Skeletal muscle satellite cell (primary cell): ENCODE results near the gene MATN1.

Source experiments
- H3K27me3 ChIP-seq: 2 replicates; pipeline ENCODE4 v1.7.0; 2013; ENCODE audit warnings: low read length; ENCODE audit not compliant: control insufficient read depth, insufficient read depth
- H3K36me3 ChIP-seq: 2 replicates; pipeline ENCODE4 v1.7.0; 2013; ENCODE audit warnings: mild to moderate bottlenecking, control low read depth, low read length; ENCODE audit not compliant: insufficient read depth
- H3K4me1 ChIP-seq: 2 replicates; pipeline ENCODE4 v1.7.0; 2013; ENCODE audit warnings: low read length; ENCODE audit not compliant: control insufficient read depth, insufficient read depth
- H3K4me2 ChIP-seq: 2 replicates; pipeline ENCODE4 v1.7.0; 2013; ENCODE audit warnings: mild to moderate bottlenecking, low read length
- H3K4me3 ChIP-seq: 2 replicates; pipeline ENCODE4 v1.7.0; 2013; ENCODE audit warnings: low read length
- H3K9ac ChIP-seq: 2 replicates; pipeline ENCODE4 v1.7.0; 2013; ENCODE audit warnings: mild to moderate bottlenecking, low read depth, low read length, moderate library complexity
- H3K9me3 ChIP-seq: replicated peaks from 2 replicates; pipeline ENCODE4 v1.7.0; 2013; ENCODE audit warnings: mild to moderate bottlenecking, control low read depth, low read length

MATN1 gene

GRCh38 chr1:30748098-30748698 lies 24.8 kb upstream of the MATN1 start:
- no peak overlapping the region for H3K4me3 ChIP-seq
- H3K9me3 ChIP-seq = no peaks in the 10 kb centered on the region
- H3K9ac ChIP-seq = no peak overlapping the region
- H3K27me3 ChIP-seq = no peaks in the 10 kb centered on the region
- H3K36me3 ChIP-seq = no peaks in the 10 kb centered on the region
- no peak overlapping the region for H3K4me2 ChIP-seq
- no peaks in the 10 kb centered on the region for H3K4me1 ChIP-seq

- no peak overlapping the region for H3K4me2 ChIP-seq
- no peak overlapping the region for H3K4me3 ChIP-seq
- H3K9me3 ChIP-seq = no peaks in the 10 kb centered on the region
- H3K9ac ChIP-seq = no peak overlapping the region
- H3K27me3 ChIP-seq = no peaks in the 10 kb centered on the region
- no peaks in the 10 kb centered on the region for H3K4me1 ChIP-seq
- H3K36me3 ChIP-seq = no peaks in the 10 kb centered on the region
Measured at GRCh38 chr1:30747033-30748008, 23.9 kb upstream of the MATN1 start.

- H3K4me1 ChIP-seq = no peaks in the 10 kb centered on the region
- H3K9ac ChIP-seq = no peak overlapping the region
- H3K36me3 ChIP-seq = no peaks in the 10 kb centered on the region
- no peaks in the 10 kb centered on the region for H3K27me3 ChIP-seq
- no peaks in the 10 kb centered on the region for H3K9me3 ChIP-seq
- H3K4me3 ChIP-seq = no peak overlapping the region
- H3K4me2 ChIP-seq = no peak overlapping the region
Measured at GRCh38 chr1:30746212-30747032, 23.0 kb upstream of the MATN1 start.

GRCh38 chr1:30745834-30746208 lies 22.4 kb upstream of the MATN1 start:
- Histone ChIP-seq H3K4me2 (no peak overlapping the region), H3K9ac (no peak overlapping the region), H3K27me3 (no peaks in the 10 kb centered on the region), H3K4me1 (no peaks in the 10 kb centered on the region), H3K36me3 (no peaks in the 10 kb centered on the region), H3K4me3 (no peak overlapping the region), H3K9me3 (no peaks in the 10 kb centered on the region)

- Histone ChIP-seq H3K9ac (no peak overlapping the region), H3K9me3 (no peaks in the 10 kb centered on the region), H3K36me3 (no peaks in the 10 kb centered on the region), H3K4me2 (no peak overlapping the region), H3K27me3 (no peaks in the 10 kb centered on the region), H3K4me1 (no peaks in the 10 kb centered on the region), H3K4me3 (no peak overlapping the region)
Measured at GRCh38 chr1:30745156-30745833, 21.9 kb upstream of the MATN1 start.

GRCh38 chr1:30744060-30744756 lies 20.8 kb upstream of the MATN1 start:
- Histone ChIP-seq H3K4me1 (no peaks in the 10 kb centered on the region), H3K9me3 (no peaks in the 10 kb centered on the region), H3K4me3 (no peak overlapping the region), H3K36me3 (no peaks in the 10 kb centered on the region), H3K4me2 (no peak overlapping the region), H3K9ac (no peak overlapping the region), H3K27me3 (no peaks in the 10 kb centered on the region)

- Histone ChIP-seq H3K4me2 (no peak overlapping the region), H3K4me1 (no peaks in the 10 kb centered on the region), H3K9ac (no peak overlapping the region), H3K4me3 (no peak overlapping the region), H3K27me3 (no peaks in the 10 kb centered on the region), H3K9me3 (no peaks in the 10 kb centered on the region), H3K36me3 (no peaks in the 10 kb centered on the region)
Measured at GRCh38 chr1:30743584-30744059, 20.2 kb upstream of the MATN1 start.

- Histone ChIP-seq H3K4me3 (no peak overlapping the region), H3K9ac (no peak overlapping the region), H3K9me3 (no peaks in the 10 kb centered on the region), H3K4me1 (no peaks in the 10 kb centered on the region), H3K4me2 (no peak overlapping the region), H3K27me3 (no peaks in the 10 kb centered on the region), H3K36me3 (no peaks in the 10 kb centered on the region)
Measured at GRCh38 chr1:30742963-30743559, 19.7 kb upstream of the MATN1 start.

- H3K36me3 ChIP-seq = no peaks in the 10 kb centered on the region
- H3K4me2 ChIP-seq = no peak overlapping the region
- H3K27me3 ChIP-seq = peaks cover 3% of the 10 kb centered on the region
- no peaks in the 10 kb centered on the region for H3K4me1 ChIP-seq
- no peak overlapping the region for H3K4me3 ChIP-seq
- H3K9ac ChIP-seq = no peak overlapping the region
- H3K9me3 ChIP-seq = no peaks in the 10 kb centered on the region
Measured at GRCh38 chr1:30742300-30742962, 19.0 kb upstream of the MATN1 start.
